ENCODE results near the gene VPS37D. TPM values are rescaled to one million over a fixed set of nuclear protein-coding genes. Genes with fewer than 3 reads are reported as not detected.

The VPS37D gene
- total and polyA plus RNA-seq, 2 donors (not counting 1 experiment from before 2014, with no cell fraction given) = 0.10 to 0.71 TPM

- no peak for ATAC-seq (ENCODE audit: low read depth)
- peaks cover 16% of the 10 kb centered on the region in 2 donors for H3K4me1 ChIP-seq (ENCODE audit: control insufficient read depth in 2 of 2, insufficient read depth in 2 of 2, low read length in 2 of 2)
- Mint-ChIP-seq H3K27me3 (no peaks in the 10 kb centered on the region), H3K4me1 (peaks cover 25% of the 10 kb centered on the region), H3K9me3 (ENCODE audit: insufficient read depth) (no peaks in the 10 kb centered on the region), H3K4me3 (no peak overlapping the region), H3K27ac (no peak overlapping the region)
- DNase-seq = no peak
- 96% methylated on average over 6 of the region's 6 CpGs for WGBS (ENCODE audit: insufficient coverage)
- peaks cover 40% of the 10 kb centered on the region for H3K79me2 ChIP-seq (ENCODE audit: control insufficient read depth, insufficient read depth, low read length)
- no peak overlapping the region for H3K27ac ChIP-seq (ENCODE audit: low read length in 2 of 2)
- H2AFZ ChIP-seq (ENCODE audit: insufficient read depth, low read depth, low read length, poor library complexity, severe bottlenecking) = no peak overlapping the region
- ChIA-PET CTCF (no interaction called here), POLR2A (no interaction called here)
- intact Hi-C loops (cut with micrococcal nuclease) = no loop called here
- TF ChIP-seq CTCF (IDR thresholded peaks at IDR 0.05) (no peak), EZH2 (IDR thresholded peaks at IDR 0.05; ENCODE audit: borderline replicate concordance, insufficient read depth, low read depth, low read length, poor library complexity, severe bottlenecking) (no peak)
- no peak overlapping the region for H3K9ac ChIP-seq (ENCODE audit: low read length)
- peaks cover 39% of the 10 kb centered on the region for H4K20me1 ChIP-seq (ENCODE audit: control insufficient read depth, insufficient read depth, low read length, poor library complexity, severe bottlenecking)
- no peaks in the 10 kb centered on the region for H3K27me3 ChIP-seq (replicated peaks in 1 of 4; ENCODE audit: control extremely low read depth in 1 of 4, control insufficient read depth in 3 of 4, insufficient read depth in 4 of 4, low read length in 3 of 4)
- H3K4me2 ChIP-seq (replicated peaks; ENCODE audit: low read depth, low read length, poor library complexity, severe bottlenecking) = no peak overlapping the region
- H3K9me3 ChIP-seq (ENCODE audit: control extremely low read depth in 1 of 3, control insufficient read depth in 2 of 3, insufficient read depth in 1 of 3, low read length in 2 of 3) = no peaks in the 10 kb centered on the region
- H3K36me3 ChIP-seq (replicated peaks in 1 of 2; ENCODE audit: control extremely low read depth in 1 of 2, control insufficient read depth in 1 of 2, extremely low read depth in 1 of 2, insufficient read depth in 2 of 2, low read length in 1 of 2) = peaks cover 0 to 10% of the 10 kb centered on the region in 2 experiments
- no peak overlapping the region for H3K4me3 ChIP-seq (ENCODE audit: control extremely low read depth in 1 of 5, extremely low read depth in 1 of 5, insufficient read depth in 1 of 5, low read depth in 2 of 5, low read length in 4 of 5)
These were observed 11.2 kb downstream of the VPS37D start for GRCh38 chr7:73678862-73679261.

- H3K9ac ChIP-seq (ENCODE audit: low read length) = no peak overlapping the region
- POLR2A ChIA-PET = no interaction called here
- H3K27ac ChIP-seq (ENCODE audit: low read length in 2 of 2) = no peak overlapping the region
- no peak overlapping the region for H3K4me3 ChIP-seq (ENCODE audit: control extremely low read depth in 1 of 5, extremely low read depth in 1 of 5, insufficient read depth in 1 of 5, low read depth in 2 of 5, low read length in 4 of 5)
- intact Hi-C loops (cut with micrococcal nuclease) = loop anchor here (5.0 to 10.0 kb wide), 3 partner anchors 38 to 1845 kb away; partner anchors contain the start of genes RFC2 and STX1A
- H3K27ac Mint-ChIP-seq = no peak overlapping the region
- WGBS (ENCODE audit: insufficient coverage) = 100% methylated on average over 1 of the region's 2 CpGs
- H3K27me3 ChIP-seq (replicated peaks in 1 of 4; ENCODE audit: control extremely low read depth in 1 of 4, control insufficient read depth in 3 of 4, insufficient read depth in 4 of 4, low read length in 3 of 4) = no peaks in the 10 kb centered on the region
- peaks cover 49% of the 10 kb centered on the region for H3K79me2 ChIP-seq (ENCODE audit: control insufficient read depth, insufficient read depth, low read length)
- no peak overlapping the region for H3K4me3 Mint-ChIP-seq
- peaks cover 28% of the 10 kb centered on the region for H3K4me1 Mint-ChIP-seq
- DNase-seq = no peak
- H4K20me1 ChIP-seq (ENCODE audit: control insufficient read depth, insufficient read depth, low read length, poor library complexity, severe bottlenecking) = peaks cover 39% of the 10 kb centered on the region
- H2AFZ ChIP-seq (ENCODE audit: insufficient read depth, low read depth, low read length, poor library complexity, severe bottlenecking) = no peak overlapping the region
- H3K9me3 Mint-ChIP-seq (ENCODE audit: insufficient read depth) = no peaks in the 10 kb centered on the region
- no peaks in the 10 kb centered on the region for H3K9me3 ChIP-seq (ENCODE audit: control extremely low read depth in 1 of 3, control insufficient read depth in 2 of 3, insufficient read depth in 1 of 3, low read length in 2 of 3)
- peaks cover 19 to 22% of the 10 kb centered on the region in 2 donors for H3K4me1 ChIP-seq (ENCODE audit: control insufficient read depth in 2 of 2, insufficient read depth in 2 of 2, low read length in 2 of 2)
- no peak overlapping the region for H3K4me2 ChIP-seq (replicated peaks; ENCODE audit: low read depth, low read length, poor library complexity, severe bottlenecking)
- CTCF ChIA-PET = no interaction called here
- H3K36me3 ChIP-seq (replicated peaks in 1 of 2; ENCODE audit: control extremely low read depth in 1 of 2, control insufficient read depth in 1 of 2, extremely low read depth in 1 of 2, insufficient read depth in 2 of 2, low read length in 1 of 2) = peaks cover 0 to 10% of the 10 kb centered on the region in 2 experiments
- no peak for ATAC-seq (ENCODE audit: low read depth)
- TF ChIP-seq CTCF (IDR thresholded peaks at IDR 0.05) (no peak), EZH2 (IDR thresholded peaks at IDR 0.05; ENCODE audit: borderline replicate concordance, insufficient read depth, low read depth, low read length, poor library complexity, severe bottlenecking) (no peak)
- no peaks in the 10 kb centered on the region for H3K27me3 Mint-ChIP-seq
These were observed 12.1 kb downstream of the VPS37D start for GRCh38 chr7:73679709-73680108.
